ENCODE results near the gene SAMD4B. TPM values are rescaled to one million over a fixed set of nuclear protein-coding genes. Genes with fewer than 3 reads are reported as not detected.

Gene SAMD4B
- total and polyA plus RNA-seq, 9 of the 15 experiments (the other 6 are each of a cell fraction or from before 2014, with no cell fraction given): 3.4 to 90.5 (median 38.0) TPM

- TF ChIP-seq HES1 (IDR thresholded peaks at IDR 0.05; ENCODE audit: low read depth) (no peak), CHD1 (IDR thresholded peaks at IDR 0.05; ENCODE audit: low read length) (no peak), ZNF217 (CRISPR knock-in tag; IDR thresholded peaks at IDR 0.05) (no peak), SIN3B (IDR thresholded peaks at IDR 0.05; ENCODE audit: low read depth) (no peak), UBTF (IDR thresholded peaks at IDR 0.05; ENCODE audit: borderline replicate concordance in 1 of 2, low read depth in 2 of 2, low read length in 2 of 2) (no peak), TAF7 (tag; IDR thresholded peaks at IDR 0.05) (no peak), SMARCC2 (IDR thresholded peaks at IDR 0.05; ENCODE audit: low read depth) (no peak), ZNF766 (CRISPR knock-in tag; conservative IDR thresholded peaks at IDR 0.05) (no peak), ZKSCAN3 (CRISPR knock-in tag; IDR thresholded peaks at IDR 0.05) (no peak), ZNF780A (CRISPR knock-in tag; IDR thresholded peaks at IDR 0.05) (no peak), ZNF354B (CRISPR knock-in tag; IDR thresholded peaks at IDR 0.05) (no peak), POLR2H (tag; IDR thresholded peaks at IDR 0.05; ENCODE audit: low read depth) (no peak), ZNF584 (CRISPR knock-in tag; IDR thresholded peaks at IDR 0.05; ENCODE audit: low read depth) (peak; percentile 43; the same call in 1 of the 2 replicates), ZBTB33 (CRISPR knock-in tag; IDR thresholded peaks at IDR 0.05) (no peak), ZNF165 (CRISPR knock-in tag; IDR thresholded peaks at IDR 0.05; ENCODE audit: borderline replicate concordance) (no peak), ZFP91 (CRISPR knock-in tag; IDR thresholded peaks at IDR 0.05) (peak; percentile 95), TFAM (CRISPR knock-in tag; conservative IDR thresholded peaks at IDR 0.05) (no peak), ZNF146 (CRISPR knock-in tag; IDR thresholded peaks at IDR 0.05; ENCODE audit: unreplicated experiment) (no peak), CCNT2 (IDR thresholded peaks at IDR 0.05; ENCODE audit: borderline replicate concordance, extremely low read depth, insufficient read length, low read depth, low read length) (no peak), PML (IDR thresholded peaks at IDR 0.05; ENCODE audit: low read length) (no peak), ZNF57 (CRISPR knock-in tag; IDR thresholded peaks at IDR 0.05) (no peak), LCOR (CRISPR knock-in tag; IDR thresholded peaks at IDR 0.05) (no peak; the same call in 1 of the 2 replicates), SMARCE1 (IDR thresholded peaks at IDR 0.05) (peak; percentile 55; the same call in 1 of the 2 replicates)
Observed at GRCh38 chr19:39310558-39311311, 31.5 kb upstream of the SAMD4B start (continued).

All from K562 (cell line).